Right cardiac atrium (tissue), 5 donors: ENCODE measurements around the gene BICD1. TPM values are rescaled to one million over a fixed set of nuclear protein-coding genes. Genes with fewer than 3 reads are reported as not detected.

Experiments
- ATAC-seq, 2 donors: fragments of 200-7000 bp; cut with Tn5 transposase; one replicate each; pipeline versions ENCODE4 v1.8.0 to v1.9.1; 2020; ENCODE audit warnings: moderate library complexity in 2 of 2, mild to moderate bottlenecking in 1 of 2
- DNase-seq, 3 donors: peaks; one replicate each; pipeline ENCODE4 v3.0.0-alpha.2; 2020
- H3K27ac ChIP-seq: one replicate; pipeline ENCODE4 v1.5.1; 2013; ENCODE audit warnings: mild to moderate bottlenecking, low read length, control low read depth, moderate library complexity
- H3K27me3 ChIP-seq: one replicate; pipeline ENCODE4 v1.6.1; 2013; ENCODE audit not compliant: control insufficient read depth, insufficient read depth
- H3K4me1 ChIP-seq: one replicate; pipeline ENCODE4 v1.6.1; 2013; ENCODE audit warnings: low read length; ENCODE audit not compliant: control insufficient read depth, insufficient read depth
- H3K4me3 ChIP-seq: one replicate; pipeline ENCODE4 v1.5.1; 2013; ENCODE audit warnings: low read length, control low read depth
- H3K9me3 ChIP-seq: one replicate; pipeline ENCODE4 v1.6.1; 2013; ENCODE audit warnings: low read length; ENCODE audit not compliant: control insufficient read depth
- WGBS: extraction: QIAGEN DNeasy Blood & Tissue Kit; methylation state at CpG from one replicate; pipeline ENCODE4 v1.1.7; 2013; 5-methylcytosine and 5-hydroxymethylcytosine counted together
- intact Hi-C, 4 donors: fragments of 100-400 bp; cut with DNase I; formaldehyde crosslinking; loops; one replicate each; pipeline versions ENCODE4 v1.11.0 to v1.14.0; 2022 to 2023
- long read RNA-seq, 4 donors: library from polyadenylated mRNA; unstranded; transcript quantifications; one replicate each; pipeline ENCODE4 v2.0.0, GENCODE V29; 2020 to 2021
- polyA plus RNA-seq: library from polyadenylated mRNA; stranded (reverse); fragments of 200-250 nt; gene quantifications from one replicate; pipeline ENCODE4 v1.2.3, GENCODE V29; 2013
- total RNA-seq, 4 donors: library from RNA; stranded (reverse); fragmentation: NEBNext Ultra II Directional; extraction: Animal tissue kit (Norgen Biotek cat#: 25700); gene quantifications; one replicate each; pipeline ENCODE4 v1.2.1, GENCODE V29; 2021
- donor health status: healthy with polysubstance abuse.
- donor health status: DM: no; HTN: yes; CAD: no.
- donor health status: DM: no; HTN: no; CAD: no.
- donor health status: DM: no; HTN: yes; CAD: no; lungs with severe emphysema.
- donor health status: DM: yes; HTN: yes; CAD: no.

BICD1 gene
- total RNA-seq (10 to 100 TPM in 1 of 4 donors, 1 to 10 TPM in 3; 6.9 to 12.8 (median 9.4) TPM), polyA plus RNA-seq (3.1 TPM)
- long read RNA-seq, donor 1, partial matches to known transcripts = 4 of 9 reads
- long read RNA-seq, donor 1, other reads (novel, unspliced or antisense) = 4 of 9 reads
- long read RNA-seq, donor 2, full-length matches to known transcripts = 3 of 4 reads
- long read RNA-seq, donor 2, partial matches to known transcripts = 1 of 4 reads
- long read RNA-seq, donor 2, other reads (novel, unspliced or antisense) = 0 of 4 reads
- long read RNA-seq, donor 3, full-length matches to known transcripts = 4 of 20 reads
- long read RNA-seq, donor 3, partial matches to known transcripts = 15 of 20 reads
- long read RNA-seq, donor 3, other reads (novel, unspliced or antisense) = 1 of 20 reads
- long read RNA-seq, donor 4, partial matches to known transcripts = 2 of 2 reads
- long read RNA-seq, donor 4, other reads (novel, unspliced or antisense) = 0 of 2 reads

DNA sequence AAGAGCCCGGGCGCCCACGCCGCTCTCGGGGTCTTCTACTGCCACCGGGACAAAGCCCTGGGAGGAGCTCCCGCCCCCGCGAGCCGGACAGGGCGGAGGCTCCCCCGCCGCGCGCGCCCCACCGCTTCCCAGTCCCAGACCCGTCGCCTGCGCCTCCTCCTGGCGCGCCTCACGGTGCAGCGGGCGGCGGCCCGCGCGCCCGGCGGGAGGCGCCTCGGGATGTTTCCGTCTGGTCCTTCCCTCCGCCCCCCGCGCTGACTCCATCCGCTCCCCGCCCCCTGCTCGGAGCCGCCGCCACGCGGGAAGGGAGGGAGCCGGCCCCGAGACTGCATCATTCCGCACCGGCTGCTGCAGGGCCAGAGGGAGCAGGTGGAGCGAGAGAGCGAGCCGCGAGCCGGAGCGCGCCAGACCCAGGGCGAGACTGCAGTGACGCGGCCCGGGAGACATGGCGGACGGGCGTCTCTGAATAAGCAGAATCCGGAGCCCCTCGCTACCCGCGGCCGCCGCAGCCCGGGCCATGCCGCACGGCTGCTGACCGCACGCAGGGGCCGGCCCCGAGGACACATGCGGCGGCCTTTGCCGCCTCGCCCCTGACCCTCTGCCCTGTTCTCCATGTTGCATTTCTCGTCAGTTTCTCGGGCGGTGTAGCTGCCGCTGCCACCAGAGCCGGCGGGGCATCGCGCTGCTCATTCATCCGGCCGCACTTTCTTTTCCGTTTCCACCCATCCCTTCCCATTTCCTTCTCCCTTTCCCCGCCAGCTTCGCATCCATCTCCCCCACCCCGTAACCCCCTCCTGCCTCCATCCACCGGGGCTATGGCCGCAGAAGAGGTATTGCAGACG, at the start of gene BICD1:
BICD1 (plus strand) TSS at position 331 of the 842 bp plus-strand sequence; CDS start at position 816, 485 bp downstream.
- Histone ChIP-seq H3K27ac (peak within 1 kb of the TSS; percentile 69), H3K4me1 (peaks cover 2% of the 10 kb centered on the region), H3K4me3 (peak within 1 kb of the TSS; percentile 81), H3K27me3 (no peaks in the 10 kb centered on the region), H3K9me3 (no peaks in the 10 kb centered on the region)
- DNase-seq (peak; percentile 90 to 95 (median 94)), ATAC-seq (peak; percentile 98 to 99)
- under 1% methylated on average over 96 of the region's 96 CpGs for WGBS
- intact Hi-C loops = no loop called here

DNA sequence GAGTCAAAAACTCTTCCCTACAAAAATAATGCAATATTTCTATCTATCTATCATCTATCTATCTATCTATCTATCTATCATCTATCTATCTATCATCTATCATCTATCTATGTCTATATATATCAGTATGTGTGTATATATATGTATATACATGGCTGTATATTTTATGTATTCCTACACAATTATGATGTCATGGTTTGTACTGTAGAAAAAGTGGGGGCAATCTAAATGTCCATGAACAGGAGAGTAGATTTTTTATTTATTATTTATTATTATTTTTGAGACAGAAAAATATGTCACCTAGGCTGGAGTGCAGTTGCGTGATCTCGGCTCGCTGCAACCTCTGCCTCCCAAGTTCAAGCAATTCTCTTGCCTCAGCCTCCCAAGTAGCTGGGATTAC, 45.6 kb upstream of the BICD1 start:
- H3K4me1 ChIP-seq = no peaks in the 10 kb centered on the region
- 99% methylated on average over 3 of the region's 3 CpGs for WGBS
- ATAC-seq (no peak), DNase-seq (no peak)
- H3K9me3 ChIP-seq = no peaks in the 10 kb centered on the region
- H3K27ac ChIP-seq = no peak overlapping the region
- intact Hi-C loops = loop anchor here (2.0 to 10.0 kb wide), 4 partner anchors 241 to 252 kb away; no protein-coding TSS in a partner anchor
- no peaks in the 10 kb centered on the region for H3K27me3 ChIP-seq
- H3K4me3 ChIP-seq = no peak overlapping the region

DNA sequence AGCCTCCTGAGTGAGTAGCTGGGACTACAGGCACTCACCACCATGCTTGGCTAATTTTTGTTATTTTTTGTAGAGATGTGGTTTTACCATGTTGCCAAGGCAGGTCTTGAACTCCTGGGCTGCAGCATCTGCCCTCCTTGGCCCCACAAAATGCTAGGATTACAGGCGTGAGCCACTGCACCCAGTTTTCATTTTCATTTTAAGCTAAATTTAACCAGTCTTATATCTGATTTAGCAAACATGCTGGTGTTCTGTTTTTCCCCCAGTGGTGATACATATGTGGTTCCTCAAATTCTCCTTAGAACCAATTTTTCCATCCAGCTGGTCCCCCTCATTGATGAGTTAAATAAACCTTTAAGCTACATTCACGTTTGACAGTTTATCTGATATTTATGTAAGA, 43.8 kb upstream of the BICD1 start:
- no peak for ATAC-seq
- H3K27ac ChIP-seq = no peak overlapping the region
- H3K27me3 ChIP-seq = no peaks in the 10 kb centered on the region
- no peaks in the 10 kb centered on the region for H3K4me1 ChIP-seq
- no peak overlapping the region for H3K4me3 ChIP-seq
- WGBS = 37% methylated on average over 2 of the region's 2 CpGs
- H3K9me3 ChIP-seq = no peaks in the 10 kb centered on the region
- DNase-seq = no peak
- intact Hi-C loops = loop anchor here in 3 of 4 donors (5.0 to 10.0 kb wide), 3 partner anchors 239 to 249 kb away; no protein-coding TSS in a partner anchor

DNA sequence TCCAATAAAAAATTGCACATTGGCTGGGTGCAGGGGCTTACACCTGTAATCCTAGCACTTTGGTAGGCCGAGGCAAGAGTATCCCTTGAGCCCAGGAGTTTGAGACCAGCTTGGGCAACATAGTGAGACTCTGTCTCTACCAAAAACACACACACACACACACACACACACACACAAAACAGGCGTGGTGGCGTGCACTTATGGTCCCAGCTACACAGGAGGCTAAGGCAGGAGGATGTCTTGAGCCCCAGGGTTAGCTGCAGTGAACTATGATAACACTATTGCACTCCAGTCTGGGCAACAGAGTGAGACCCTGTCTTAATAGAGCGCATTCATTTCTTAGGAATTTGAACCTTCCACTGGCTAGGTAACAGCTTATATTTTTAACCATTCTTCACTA, 42.9 kb upstream of the BICD1 start:
- DNase-seq = no peak
- no peak for ATAC-seq
- intact Hi-C loops = loop anchor here in 3 of 4 donors (5.0 to 10.0 kb wide), 3 partner anchors 239 to 249 kb away; no protein-coding TSS in a partner anchor
- H3K27me3 ChIP-seq = no peaks in the 10 kb centered on the region
- no peak overlapping the region for H3K27ac ChIP-seq
- WGBS = 87% methylated on average over 4 of the region's 4 CpGs
- no peaks in the 10 kb centered on the region for H3K9me3 ChIP-seq
- no peaks in the 10 kb centered on the region for H3K4me1 ChIP-seq
- no peak overlapping the region for H3K4me3 ChIP-seq

DNA sequence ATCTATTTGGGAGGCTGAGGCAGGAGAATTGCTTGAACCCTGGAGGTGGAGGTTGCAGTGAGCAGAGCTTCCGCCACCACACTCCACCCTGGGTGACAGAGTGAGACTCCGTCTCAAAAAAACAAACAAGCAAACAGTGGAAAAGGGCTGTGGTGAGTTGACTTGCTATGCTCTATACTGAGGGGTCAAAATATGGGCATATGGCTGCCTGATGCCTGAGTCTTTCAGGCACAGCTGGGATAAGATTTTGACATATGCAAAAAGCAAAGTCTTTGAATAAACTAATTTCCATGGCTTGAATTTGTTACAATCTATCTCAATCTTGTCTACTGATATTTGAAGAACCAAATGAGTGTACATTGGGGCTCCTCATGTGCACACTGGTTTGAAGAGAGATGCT, 40.4 kb upstream of the BICD1 start:
- intact Hi-C loops = loop anchor here in 1 of 4 donors (10.0 kb wide), 1 partner anchor 239 kb away; no protein-coding TSS in a partner anchor
- no peak overlapping the region for H3K4me3 ChIP-seq
- no peak for ATAC-seq

DNA sequence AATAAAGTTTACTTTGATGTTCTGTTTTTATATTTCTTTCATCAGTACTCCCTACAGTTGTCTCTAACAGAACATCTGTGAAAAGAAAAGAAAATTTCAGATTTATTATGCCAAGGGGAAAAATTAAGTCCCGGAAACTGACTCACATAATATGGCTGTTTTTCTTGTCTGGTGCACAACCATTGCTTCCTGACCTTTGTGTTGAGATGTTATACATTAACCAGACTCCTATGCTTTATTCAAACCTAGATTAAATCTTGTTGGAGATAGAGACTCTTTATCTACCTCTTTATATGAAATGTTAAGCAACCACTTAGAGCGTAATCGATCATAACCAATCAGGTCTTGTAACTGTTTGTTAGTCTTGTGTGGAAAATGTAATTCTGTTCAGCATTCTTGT, 37.6 kb upstream of the BICD1 start:
- no peaks in the 10 kb centered on the region for H3K4me1 ChIP-seq
- no peak overlapping the region for H3K4me3 ChIP-seq
- intact Hi-C loops = loop anchor here in 1 of 4 donors (10.0 kb wide), 1 partner anchor 236 kb away; no protein-coding TSS in a partner anchor
- H3K9me3 ChIP-seq = no peaks in the 10 kb centered on the region
- ATAC-seq = no peak
- 88% methylated on average over 3 of the region's 3 CpGs for WGBS
- H3K27ac ChIP-seq = no peak overlapping the region
- no peak for DNase-seq
- no peaks in the 10 kb centered on the region for H3K27me3 ChIP-seq

More for the DNA sequence above, 40.4 kb upstream of the BICD1 start:
- H3K9me3 ChIP-seq = no peaks in the 10 kb centered on the region
- H3K4me1 ChIP-seq = no peaks in the 10 kb centered on the region
- no peaks in the 10 kb centered on the region for H3K27me3 ChIP-seq
- DNase-seq = no peak
- H3K27ac ChIP-seq = no peak overlapping the region
- 96% methylated on average over 2 of the region's 2 CpGs for WGBS

DNA sequence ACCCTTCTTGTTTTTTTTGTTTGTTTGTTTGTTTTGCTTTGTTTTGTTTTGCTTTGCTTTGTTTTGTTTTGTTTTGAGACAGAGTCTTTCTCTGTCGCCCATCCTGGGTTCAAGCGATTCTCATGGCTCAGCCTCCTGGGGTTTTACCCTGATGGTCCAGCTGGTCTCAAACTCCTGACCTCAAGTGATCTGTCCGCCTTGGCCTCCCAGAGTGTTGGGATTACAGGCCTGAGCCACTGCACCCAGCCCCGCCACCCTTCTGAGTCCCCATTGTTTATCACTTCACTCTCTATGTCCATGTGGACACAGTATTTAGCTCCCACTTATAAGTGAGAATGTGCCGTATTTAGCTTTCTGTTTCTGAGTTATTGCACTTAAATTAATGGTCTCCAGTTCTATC, 36.9 kb upstream of the BICD1 start:
- no peak for ATAC-seq
- 94% methylated on average over 5 of the region's 5 CpGs for WGBS

DNA sequence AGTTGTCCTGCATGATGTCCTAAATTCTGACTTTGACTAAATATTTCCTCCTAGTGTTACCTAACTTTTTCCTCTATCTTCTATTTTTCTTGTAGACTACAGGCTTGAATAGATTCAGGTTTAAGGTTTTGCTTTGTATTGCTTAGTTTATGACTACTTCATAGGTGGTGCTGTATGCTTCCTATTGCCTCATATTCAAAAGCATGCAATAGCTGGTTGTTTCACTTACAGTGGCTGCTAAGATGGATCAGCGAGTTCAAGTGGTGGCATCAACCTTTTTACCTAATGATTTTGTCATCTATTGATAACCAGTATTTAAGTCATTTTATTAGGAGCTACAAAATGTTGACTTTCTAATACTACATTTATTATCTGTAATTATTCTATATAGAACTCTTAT, 36.3 kb upstream of the BICD1 start:
- Histone ChIP-seq H3K9me3 (no peaks in the 10 kb centered on the region), H3K4me3 (no peak overlapping the region), H3K4me1 (no peaks in the 10 kb centered on the region), H3K27ac (no peak overlapping the region), H3K27me3 (no peaks in the 10 kb centered on the region)
- ATAC-seq (no peak), DNase-seq (no peak)
- intact Hi-C loops = no loop called here
- 89% methylated on average over 1 of the region's 1 CpG for WGBS

More for the DNA sequence above, 36.9 kb upstream of the BICD1 start:
- no peaks in the 10 kb centered on the region for H3K27me3 ChIP-seq
- H3K27ac ChIP-seq = no peak overlapping the region
- no peak for DNase-seq
- no peaks in the 10 kb centered on the region for H3K9me3 ChIP-seq
- intact Hi-C loops = loop anchor here in 1 of 4 donors (10.0 kb wide), 1 partner anchor 235 kb away; no protein-coding TSS in a partner anchor
- H3K4me3 ChIP-seq = no peak overlapping the region
- no peaks in the 10 kb centered on the region for H3K4me1 ChIP-seq

DNA sequence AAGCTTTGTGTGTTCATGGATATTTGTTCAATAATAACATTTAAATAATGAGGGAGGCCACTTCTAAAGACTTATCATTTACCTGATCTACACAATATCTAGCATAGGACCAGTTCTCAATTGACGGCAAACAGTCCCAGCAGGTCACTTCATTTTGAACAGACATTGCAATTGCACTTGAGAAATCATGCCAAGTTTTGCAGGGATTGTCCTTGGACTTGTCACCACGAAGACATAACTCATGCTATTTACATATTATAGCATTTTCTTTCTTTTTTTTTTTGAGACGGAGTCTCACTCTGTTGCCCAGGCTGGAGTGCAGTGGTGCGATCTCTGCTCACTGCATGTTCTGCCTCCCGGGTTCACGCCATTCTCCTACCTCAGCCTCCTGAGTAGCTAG, 34.5 kb upstream of the BICD1 start:
- no peak for ATAC-seq
- no peak overlapping the region for H3K4me3 ChIP-seq
- intact Hi-C loops = no loop called here
- no peak for DNase-seq
- H3K4me1 ChIP-seq = no peaks in the 10 kb centered on the region
- H3K9me3 ChIP-seq = no peaks in the 10 kb centered on the region
- 91% methylated on average over 6 of the region's 6 CpGs for WGBS
- H3K27me3 ChIP-seq = no peaks in the 10 kb centered on the region
- no peak overlapping the region for H3K27ac ChIP-seq

DNA sequence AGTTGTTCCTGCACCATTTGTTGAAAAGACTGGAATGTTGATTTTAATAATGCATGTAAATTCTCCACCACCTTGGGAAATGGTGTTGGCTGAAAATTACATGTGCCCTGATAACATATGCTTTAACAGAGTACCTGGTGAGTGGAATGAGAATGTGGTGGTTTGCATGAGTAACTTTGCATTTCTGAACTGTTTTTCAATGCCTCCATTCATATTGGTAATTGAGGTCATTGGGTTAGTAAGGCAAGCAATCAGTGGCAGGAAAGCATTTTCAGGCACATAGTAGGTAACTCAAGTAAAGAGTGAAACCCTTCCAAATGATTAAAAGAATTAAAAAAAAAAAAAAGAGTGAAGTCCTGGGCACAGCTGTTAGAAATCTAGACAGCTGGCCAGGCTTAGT, 32.2 kb upstream of the BICD1 start:
- no peak overlapping the region for H3K27ac ChIP-seq
- H3K27me3 ChIP-seq = no peaks in the 10 kb centered on the region
- no peaks in the 10 kb centered on the region for H3K4me1 ChIP-seq
- intact Hi-C loops = no loop called here
- DNase-seq = no peak
- no peak overlapping the region for H3K4me3 ChIP-seq
- H3K9me3 ChIP-seq = no peaks in the 10 kb centered on the region
- ATAC-seq = no peak

DNA sequence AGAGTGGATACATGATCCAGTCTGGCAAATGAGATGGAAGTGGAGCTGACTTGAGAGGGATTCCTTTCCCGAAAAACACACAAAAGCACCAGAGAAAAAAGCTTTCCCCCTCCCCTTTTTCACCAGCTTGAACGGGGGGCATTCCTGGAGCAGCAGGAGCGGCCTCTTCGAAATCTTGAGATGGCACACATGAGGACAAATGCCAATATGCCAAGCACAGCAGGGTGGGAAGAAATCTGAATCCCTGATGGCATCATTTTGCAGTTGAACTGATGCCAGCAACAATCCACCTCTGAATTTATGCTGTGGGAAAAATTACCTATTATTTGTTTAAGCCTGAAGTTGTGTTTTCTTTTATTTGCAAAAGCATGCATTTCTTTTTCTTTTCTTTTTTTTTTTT, 29.7 kb upstream of the BICD1 start:
- H3K9me3 ChIP-seq = no peaks in the 10 kb centered on the region
- no peak overlapping the region for H3K27ac ChIP-seq
- ATAC-seq (no peak), DNase-seq (no peak)
- intact Hi-C loops = no loop called here
- no peak overlapping the region for H3K4me3 ChIP-seq
- WGBS = 87% methylated on average over 4 of the region's 4 CpGs
- no peaks in the 10 kb centered on the region for H3K27me3 ChIP-seq
- H3K4me1 ChIP-seq = no peaks in the 10 kb centered on the region
